Amygdala (tissue), 56 donors: ENCODE measurements around the gene GRK1.

Source experiments
- DNase-seq, 56 donors: peaks; one replicate each; lab custom pipeline; 2025; lab: John Stamatoyannopoulos, UW

Gene GRK1

GRCh38 chr13:113725329-113726105, 58.5 kb downstream of the GRK1 start:
- DNase-seq = peak in 10 of 56 donors; percentile 27 to 83 (median 62)

GRCh38 chr13:113726106-113726821, 59.2 kb downstream of the GRK1 start:
- DNase-seq = peak in 17 of 56 donors; percentile 17 to 65 (median 33)

- no peak for DNase-seq
Measured at GRCh38 chr13:113726961-113727411, 60.0 kb downstream of the GRK1 start.

- DNase-seq = no peak
Measured at GRCh38 chr13:113728571-113729054, 61.6 kb downstream of the GRK1 start.

- no peak for DNase-seq
Measured at GRCh38 chr13:113729187-113730019, 62.4 kb downstream of the GRK1 start.

- no peak for DNase-seq
Measured at GRCh38 chr13:113730258-113730691, 63.3 kb downstream of the GRK1 start.

- DNase-seq = no peak
Measured at GRCh38 chr13:113730831-113731191, 63.8 kb downstream of the GRK1 start.

- DNase-seq = no peak
Measured at GRCh38 chr13:113731192-113732175, 64.5 kb downstream of the GRK1 start.

GRCh38 chr13:113732176-113732960, 65.3 kb downstream of the GRK1 start:
- no peak for DNase-seq

- DNase-seq = no peak
Measured at GRCh38 chr13:113732961-113733950, 66.2 kb downstream of the GRK1 start.

GRCh38 chr13:113734099-113734825, 67.2 kb downstream of the GRK1 start:
- no peak for DNase-seq

- no peak for DNase-seq
Measured at GRCh38 chr13:113734826-113735125, 67.8 kb downstream of the GRK1 start.

- no peak for DNase-seq
Measured at GRCh38 chr13:113735194-113735593, 68.2 kb downstream of the GRK1 start.

- DNase-seq = no peak
Measured at GRCh38 chr13:113735750-113736149, 68.7 kb downstream of the GRK1 start.

- DNase-seq = no peak
Measured at GRCh38 chr13:113736258-113736731, 69.3 kb downstream of the GRK1 start.

- DNase-seq = no peak
Measured at GRCh38 chr13:113737803-113738202, 70.8 kb downstream of the GRK1 start.
